Measurements from ENCODE around the gene BTNL9. TPM values are rescaled to one million over a fixed set of nuclear protein-coding genes. Genes with fewer than 3 reads are reported as not detected.

Gene BTNL9
- total RNA-seq, 1 donor from 2014 or later, result not detected

GRCh38 chr5:181035991-181036815, 3.9 kb upstream of the BTNL9 start:
- Mint-ChIP-seq H3K27me3 (peaks cover 54% of the 10 kb centered on the region), H3K36me3 (ENCODE audit: insufficient read depth) (no peaks in the 10 kb centered on the region), H3K9me3 (ENCODE audit: low read depth) (peaks cover 11% of the 10 kb centered on the region), H3K27ac (no peak overlapping the region), H3K4me1 (ENCODE audit: low read depth) (no peaks in the 10 kb centered on the region), H3K4me3 (ENCODE audit: low read depth) (no peak overlapping the region)
- no peak for TF ChIP-seq CTCF (IDR thresholded peaks at IDR 0.05; ENCODE audit: unreplicated experiment)
- DNase-seq (ENCODE audit: low spot score, unreplicated experiment), result no peak

GRCh38 chr5:181036816-181037364, 3.2 kb upstream of the BTNL9 start:
- no peak for TF ChIP-seq CTCF (IDR thresholded peaks at IDR 0.05; ENCODE audit: unreplicated experiment)
- Mint-ChIP-seq H3K9me3 (ENCODE audit: low read depth) (peaks cover 7% of the 10 kb centered on the region), H3K27me3 (peaks cover 56% of the 10 kb centered on the region), H3K4me1 (ENCODE audit: low read depth) (no peaks in the 10 kb centered on the region), H3K4me3 (ENCODE audit: low read depth) (no peak overlapping the region), H3K36me3 (ENCODE audit: insufficient read depth) (no peaks in the 10 kb centered on the region), H3K27ac (no peak overlapping the region)
- no peak for DNase-seq (ENCODE audit: low spot score, unreplicated experiment)

GRCh38 chr5:181037365-181037861, 2.7 kb upstream of the BTNL9 start:
- no peak for TF ChIP-seq CTCF (IDR thresholded peaks at IDR 0.05; ENCODE audit: unreplicated experiment)
- Mint-ChIP-seq H3K27ac (no peak overlapping the region), H3K36me3 (ENCODE audit: insufficient read depth) (no peaks in the 10 kb centered on the region), H3K9me3 (ENCODE audit: low read depth) (peaks cover 5% of the 10 kb centered on the region), H3K4me3 (ENCODE audit: low read depth) (no peak overlapping the region), H3K4me1 (ENCODE audit: low read depth) (no peaks in the 10 kb centered on the region), H3K27me3 (peaks cover 59% of the 10 kb centered on the region)
- no peak for DNase-seq (ENCODE audit: low spot score, unreplicated experiment)

GRCh38 chr5:181039471-181039870, 595 bp upstream of the BTNL9 start:
- no peak overlapping the region for H3K27ac Mint-ChIP-seq
- peaks cover 58% of the 10 kb centered on the region for H3K27me3 Mint-ChIP-seq
- no peak overlapping the region for H3K4me3 Mint-ChIP-seq (ENCODE audit: low read depth)
- no peak for TF ChIP-seq CTCF (IDR thresholded peaks at IDR 0.05; ENCODE audit: unreplicated experiment)
- no peak for DNase-seq (ENCODE audit: low spot score, unreplicated experiment)
- H3K4me1 Mint-ChIP-seq (ENCODE audit: low read depth), result no peaks in the 10 kb centered on the region
- H3K9me3 Mint-ChIP-seq (ENCODE audit: low read depth), result no peaks in the 10 kb centered on the region
- no peaks in the 10 kb centered on the region for H3K36me3 Mint-ChIP-seq (ENCODE audit: insufficient read depth)

- no peak for DNase-seq (ENCODE audit: low spot score, unreplicated experiment)
- no peak overlapping the region for H3K27ac Mint-ChIP-seq
- peaks cover 55% of the 10 kb centered on the region for H3K27me3 Mint-ChIP-seq
- no peaks in the 10 kb centered on the region for H3K9me3 Mint-ChIP-seq (ENCODE audit: low read depth)
- no peak for TF ChIP-seq CTCF (IDR thresholded peaks at IDR 0.05; ENCODE audit: unreplicated experiment)
- H3K36me3 Mint-ChIP-seq (ENCODE audit: insufficient read depth), result no peaks in the 10 kb centered on the region
- no peak overlapping the region for H3K4me3 Mint-ChIP-seq (ENCODE audit: low read depth)
- no peaks in the 10 kb centered on the region for H3K4me1 Mint-ChIP-seq (ENCODE audit: low read depth)
Measured at GRCh38 chr5:181040631-181040945, 522 bp downstream of the BTNL9 start.

Data from progenitor cell of endocrine pancreas (in vitro differentiated cells).